K562 (cell line): ENCODE data around the gene SCN5A. TPM values are rescaled to one million over a fixed set of nuclear protein-coding genes. Genes with fewer than 3 reads are reported as not detected.

Source experiments
- ATAC-seq: fragments of 200-7000 bp; cut with Tn5 transposase; 3 replicates; pipeline ENCODE4 v1.9.1; 2020; ENCODE audit warnings: moderate library complexity
- BruUV-seq: library from RNA; stranded (reverse); fragments of 400-500 nt; replicated peaks from 2 replicates; lab custom pipeline; 2021; lab: Mats Ljungman, UMichigan
- CTCF ChIA-PET: fragments of 300-600 bp; formaldehyde crosslinking; extraction: SDS; loops from one replicate; lab custom pipeline; 2021; ENCODE audit warnings: low intra/inter-chr PET ratio; lab: Yijun Ruan, JAX
- POLR2A ChIA-PET: fragments of 300-600, 350-650 bp; sonication (Branson Sonifier 250); formaldehyde crosslinking; extraction: SDS; loops from one replicate; lab custom pipeline; 2021; ENCODE audit warnings: antibody characterized with exemption, inconsistent platforms; lab: Yijun Ruan, JAX
- DNase-seq, 4 experiments: peaks; one replicate each; pipeline versions ENCODE4 v3.0.0 to v3.0.0-alpha.2; 2011 to 2018; ENCODE audit warnings: low spot score in 3 of 4, mixed read lengths in 3 of 4; ENCODE audit errors: extremely low read depth in 1 of 4
- FAIRE-seq: peaks from 2 replicates; lab custom pipeline; 2011; peaks lifted over from hg19 to GRCh38; lab: Jason Lieb, UNC
- H2AFZ ChIP-seq: 2 replicates; pipeline ENCODE4 v1.6.0; 2011; ENCODE audit warnings: low read depth, low read length, control low read depth, inconsistent platforms
- H3K27ac ChIP-seq: fragments of 200-600 bp; 3 replicates; pipeline ENCODE4 v1.8.0; 2011; ENCODE audit warnings: low read depth, mild to moderate bottlenecking, control low read depth, inconsistent platforms, low read length, moderate library complexity, mixed read lengths; ENCODE audit errors: extremely low read depth
- H3K27me3 ChIP-seq, 2 experiments: fragments of 300-600 bp in 1 of 2; 2 replicates in 1 of 2; 3 replicates in 1 of 2; pipeline versions ENCODE4 v1.6.0 to v1.8.0; 2011; ENCODE audit warnings: inconsistent platforms in 2 of 2, low read length in 2 of 2, mild to moderate bottlenecking in 1 of 2, mixed read lengths in 1 of 2, moderate library complexity in 1 of 2; ENCODE audit not compliant: control insufficient read depth in 2 of 2, insufficient read depth in 2 of 2
- H3K36me3 ChIP-seq: fragments of 300-600 bp; 3 replicates; pipeline ENCODE4 v1.8.0; 2011; ENCODE audit warnings: mild to moderate bottlenecking, low read length, inconsistent platforms; ENCODE audit not compliant: control insufficient read depth, insufficient read depth
- H3K4me1 ChIP-seq, 2 experiments: fragments of 200-600 bp in 1 of 2; replicated peaks in 1 of 2; 2 replicates in 1 of 2; 3 replicates in 1 of 2; pipeline versions ENCODE4 v1.5.1 to v1.8.0; 2011; ENCODE audit warnings: inconsistent platforms in 2 of 2, low read length in 2 of 2, mild to moderate bottlenecking in 1 of 2, mixed read lengths in 1 of 2, moderate library complexity in 1 of 2; ENCODE audit not compliant: control insufficient read depth in 2 of 2, insufficient read depth in 2 of 2
- H3K4me2 ChIP-seq: 2 replicates; pipeline ENCODE4 v1.6.1; 2011; ENCODE audit warnings: low read length, control low read depth, inconsistent platforms, mixed read lengths; ENCODE audit not compliant: insufficient read depth
- H3K4me3 ChIP-seq: fragments of 200-600 bp; sonication (generic), shearing (Covaris generic); 2 replicates; pipeline ENCODE4 v1.5.1; 2016; ENCODE audit warnings: control low read depth, inconsistent platforms
- H3K79me2 ChIP-seq: fragments of 200-600 bp; 3 replicates; pipeline ENCODE4 v1.8.0; 2011; ENCODE audit warnings: low read length, inconsistent platforms; ENCODE audit not compliant: control insufficient read depth, insufficient read depth
- H3K9ac ChIP-seq, 2 experiments: 2 replicates each; pipeline versions ENCODE4 v1.6.0 to v1.6.1; 2011; ENCODE audit warnings: low read depth in 2 of 2, low read length in 2 of 2, control low read depth in 1 of 2, inconsistent platforms in 1 of 2, mild to moderate bottlenecking in 1 of 2, mixed read lengths in 1 of 2; ENCODE audit not compliant: insufficient read depth in 1 of 2
- H3K9me1 ChIP-seq: one replicate; pipeline ENCODE4 v1.6.0; 2011; ENCODE audit warnings: inconsistent platforms, mild to moderate bottlenecking, low read length, moderate library complexity; ENCODE audit not compliant: control insufficient read depth, insufficient read depth
- H3K9me3 ChIP-seq: replicated peaks from 2 replicates; pipeline ENCODE4 v1.5.1; 2011; ENCODE audit warnings: low read depth, low read length, inconsistent platforms; ENCODE audit not compliant: control insufficient read depth, insufficient read depth
- H4K20me1 ChIP-seq: replicated peaks from 2 replicates; pipeline ENCODE4 v1.6.1; 2011; ENCODE audit warnings: low read length, inconsistent platforms, mixed read lengths; ENCODE audit not compliant: control insufficient read depth, insufficient read depth
- HNRNPLL ChIP-seq: fragments of 200-400 bp; formaldehyde crosslinking; IDR thresholded peaks from 2 replicates; pipeline ENCODE4 v1.6.1; 2017; ENCODE audit warnings: low read length, low read depth, mild to moderate bottlenecking; ENCODE audit not compliant: poor library complexity, severe bottlenecking
- KDM4B ChIP-seq, 2 experiments: fragments of 450-650 bp in 1 of 2; sonication (generic) in 1 of 2; IDR thresholded peaks; 2 replicates each; pipeline ENCODE4 v1.6.1; 2016 to 2017; ENCODE audit warnings: borderline replicate concordance in 2 of 2, antibody characterized with exemption in 1 of 2, low read depth in 1 of 2, mild to moderate bottlenecking in 1 of 2
- KLF13 ChIP-seq: fragments of 450-650 bp; IDR thresholded peaks from 2 replicates; pipeline ENCODE4 v1.6.1; 2016; ENCODE audit warnings: missing genetic modification characterization, low read depth, mild to moderate bottlenecking, missing compliant biosample characterization, moderate library complexity, borderline replicate concordance
- MTA3 ChIP-seq: fragments of 450-650 bp; formaldehyde crosslinking; IDR thresholded peaks from 2 replicates; pipeline ENCODE4 v1.6.1; 2017; ENCODE audit warnings: mild to moderate bottlenecking, borderline replicate concordance
- MXI1 ChIP-seq: IDR thresholded peaks from 2 replicates; pipeline ENCODE4 v1.6.1; 2011; ENCODE audit warnings: low read depth, mild to moderate bottlenecking, improper control_type of control experiment, low read length
- POLR2A ChIP-seq: fragments of 450-650 bp; conservative IDR thresholded peaks from 2 replicates; pipeline ENCODE4 v1.6.1; 2016
- POU5F1 ChIP-seq: fragments of 150-350 bp; IDR thresholded peaks from 2 replicates; pipeline ENCODE4 v1.6.1; 2014; ENCODE audit warnings: borderline replicate concordance, low read length, low read depth, mild to moderate bottlenecking; ENCODE audit not compliant: partially characterized antibody
- SLC30A9 ChIP-seq: fragments of 250-450 bp; sonication (Bioruptor Pico); IDR thresholded peaks from 2 replicates; pipeline ENCODE4 v1.8.0; 2022; ENCODE audit warnings: mild to moderate bottlenecking, moderate library complexity
- ZNF175 ChIP-seq: fragments of 200-800 bp; sonication (Bioruptor generic); IDR thresholded peaks from 2 replicates; pipeline ENCODE4 v1.6.1; 2016; ENCODE audit warnings: low read depth, mild to moderate bottlenecking, missing genetic modification characterization, missing compliant biosample characterization
- ZNF197 ChIP-seq: fragments of 200-800 bp; sonication (Bioruptor generic); IDR thresholded peaks from 2 replicates; pipeline ENCODE4 v1.6.1; 2016; ENCODE audit warnings: low read depth, missing genetic modification characterization, missing compliant biosample characterization
- ZNF282 ChIP-seq: sonication (generic); formaldehyde crosslinking; IDR thresholded peaks from 2 replicates; pipeline ENCODE4 v1.8.1; 2023; ENCODE audit warnings: missing genetic modification reagents
- WGBS: fragments of 100-300 bp; shearing (Covaris generic); methylation state at CpG from one replicate; pipeline ENCODE4 v1.1.6; 2016; ENCODE audit warnings: low coverage, mixed read lengths; ENCODE audit not compliant: insufficient coverage; ENCODE audit errors: missing lambda C conversion rate; 5-methylcytosine and 5-hydroxymethylcytosine counted together
- in situ Hi-C: fragments of 300-500 bp; cut with MboI; formaldehyde crosslinking; loops from 4 replicates; pipeline ENCODE4 v1.15.0; 2018; ENCODE audit warnings: inconsistent platforms, mixed read lengths
- intact Hi-C: fragments of 100-400 bp; cut with micrococcal nuclease; formaldehyde crosslinking; loops from 2 replicates; pipeline ENCODE4 v1.14.2; 2022
- polyA plus RNA-seq, 8 experiments: library from polyadenylated mRNA; depleted of rRNA in 4 of 8; stranded (reverse) in 5 of 8; unstranded in 3 of 8; fragments of >200 nt; fragmentation: Nextera tagmentation in 2 of 8; fragmentation: Illumina TruSeq in 1 of 8; extraction: Ambion mirVana in 2 of 8; extraction: Trizol in 1 of 8; gene quantifications; 2 replicates each; pipeline versions ENCODE4 v1.2.1 to v1.2.3, GENCODE V29; 2011 to 2014; ENCODE audit warnings: inconsistent platforms in 1 of 8, missing spikeins in 1 of 8
- total RNA-seq, 7 experiments: library from RNA; depleted of rRNA in 6 of 7; stranded (reverse); fragments of >200 nt in 6 of 7; fragmentation: Illumina TruSeq in 2 of 7; extraction: Trizol in 2 of 7; gene quantifications; 2 replicates each; pipeline versions ENCODE4 v1.2.1 to v1.2.3, GENCODE V29; 2011 to 2021; ENCODE audit warnings: low replicate concordance in 1 of 7
- TF ChIP-seq, protein P1 (sequence below): fragments of 450-650 bp; formaldehyde crosslinking; conservative IDR thresholded peaks from 2 replicates; pipeline ENCODE4 v1.4.0; 2022; ENCODE audit warnings: mild to moderate bottlenecking, missing genetic modification characterization
- TF ChIP-seq, protein P2 (sequence below): fragments of 200-800 bp; sonication (Bioruptor generic); IDR thresholded peaks from 2 replicates; pipeline ENCODE4 v1.6.1; 2016; ENCODE audit warnings: missing genetic modification characterization, missing compliant biosample characterization
- TF ChIP-seq, protein P3 (sequence below): fragments of 450-650 bp; IDR thresholded peaks from 2 replicates; pipeline ENCODE4 v1.6.1; 2016; ENCODE audit warnings: borderline replicate concordance

SCN5A gene
- total and polyA plus RNA-seq, 9 of the 15 experiments (the other 6 are each of a cell fraction or from before 2014, with no cell fraction given) = 0.07 to 1.4 (median 0.21) TPM; not detected in 2

DNA sequence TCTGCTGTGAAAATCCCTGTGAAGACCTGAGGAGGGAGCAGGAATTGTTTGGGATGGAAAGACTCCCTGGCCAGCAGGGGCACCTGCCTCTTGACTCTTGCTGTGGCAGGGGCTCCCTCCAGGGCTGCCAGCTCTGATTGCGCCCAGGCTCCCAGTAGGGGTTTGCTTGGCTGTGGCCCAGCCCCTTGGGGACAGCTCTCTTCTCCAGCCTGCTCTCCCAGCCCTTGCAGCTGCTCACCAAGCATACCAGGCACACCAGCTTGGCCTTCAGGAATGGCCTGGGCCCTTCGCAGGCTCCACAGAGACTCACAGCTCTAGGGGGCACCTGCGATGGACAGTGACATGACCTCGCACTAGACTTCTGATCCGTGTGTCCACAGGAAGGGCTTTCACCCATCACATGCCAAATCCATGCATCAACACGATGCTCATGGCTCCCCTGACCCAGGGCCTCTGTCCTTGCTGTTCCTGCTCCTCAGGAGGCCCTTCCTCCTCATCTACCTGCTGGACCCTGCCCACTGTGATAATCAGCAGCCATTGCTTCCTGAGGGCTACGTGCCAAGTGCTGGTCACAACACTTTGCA, 61.8 kb downstream of the SCN5A start:
- H3K36me3 ChIP-seq = no peaks in the 10 kb centered on the region
- BruUV-seq = no TSS peak
- DNase-seq (no peak), ATAC-seq (no peak), FAIRE-seq (no peak)
- no peak overlapping the region for H3K4me2 ChIP-seq
- no peak overlapping the region for H2AFZ ChIP-seq
- CTCF ChIA-PET = no interaction called here
- no peak overlapping the region for H3K4me3 ChIP-seq
- H3K27ac ChIP-seq = no peak overlapping the region
- peaks cover 0 to 41% of the 10 kb centered on the region in 2 experiments; a peak in 3 of 5 replicates for H3K27me3 ChIP-seq
- no peaks in the 10 kb centered on the region for H3K9me3 ChIP-seq
- no peaks in the 10 kb centered on the region for H3K4me1 ChIP-seq
- no peak overlapping the region for H3K9ac ChIP-seq
- no peaks in the 10 kb centered on the region; the same call in 1 of the 2 replicates for H4K20me1 ChIP-seq
- 0% methylated on average over 7 of the region's 7 CpGs for WGBS
- in situ Hi-C loops = no loop called here
- intact Hi-C loops = no loop called here
- POLR2A ChIA-PET = interaction anchor here (1.6 kb wide), 1 partner anchor 12 kb away, joined by 3 read pairs; no protein-coding TSS in a partner anchor
- no peaks in the 10 kb centered on the region for H3K9me1 ChIP-seq
- no peaks in the 10 kb centered on the region for H3K79me2 ChIP-seq
- no peak for TF ChIP-seq ZNF175 (CRISPR knock-in tag)
- TF ChIP-seq ZNF282 (CRISPR knock-in tag) = no peak
- TF ChIP-seq, protein P1, sequence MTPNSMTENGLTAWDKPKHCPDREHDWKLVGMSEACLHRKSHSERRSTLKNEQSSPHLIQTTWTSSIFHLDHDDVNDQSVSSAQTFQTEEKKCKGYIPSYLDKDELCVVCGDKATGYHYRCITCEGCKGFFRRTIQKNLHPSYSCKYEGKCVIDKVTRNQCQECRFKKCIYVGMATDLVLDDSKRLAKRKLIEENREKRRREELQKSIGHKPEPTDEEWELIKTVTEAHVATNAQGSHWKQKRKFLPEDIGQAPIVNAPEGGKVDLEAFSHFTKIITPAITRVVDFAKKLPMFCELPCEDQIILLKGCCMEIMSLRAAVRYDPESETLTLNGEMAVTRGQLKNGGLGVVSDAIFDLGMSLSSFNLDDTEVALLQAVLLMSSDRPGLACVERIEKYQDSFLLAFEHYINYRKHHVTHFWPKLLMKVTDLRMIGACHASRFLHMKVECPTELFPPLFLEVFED (CRISPR knock-in tag) = no peak
- no peak for TF ChIP-seq SLC30A9 (CRISPR knock-in tag)
- no peak for TF ChIP-seq KDM4B (IDR thresholded peaks at IDR 0.05; ENCODE audit: borderline replicate concordance in 2 of 2, low read depth in 1 of 2)
- no peak for TF ChIP-seq KLF13 (tag)
- TF ChIP-seq, protein P2, sequence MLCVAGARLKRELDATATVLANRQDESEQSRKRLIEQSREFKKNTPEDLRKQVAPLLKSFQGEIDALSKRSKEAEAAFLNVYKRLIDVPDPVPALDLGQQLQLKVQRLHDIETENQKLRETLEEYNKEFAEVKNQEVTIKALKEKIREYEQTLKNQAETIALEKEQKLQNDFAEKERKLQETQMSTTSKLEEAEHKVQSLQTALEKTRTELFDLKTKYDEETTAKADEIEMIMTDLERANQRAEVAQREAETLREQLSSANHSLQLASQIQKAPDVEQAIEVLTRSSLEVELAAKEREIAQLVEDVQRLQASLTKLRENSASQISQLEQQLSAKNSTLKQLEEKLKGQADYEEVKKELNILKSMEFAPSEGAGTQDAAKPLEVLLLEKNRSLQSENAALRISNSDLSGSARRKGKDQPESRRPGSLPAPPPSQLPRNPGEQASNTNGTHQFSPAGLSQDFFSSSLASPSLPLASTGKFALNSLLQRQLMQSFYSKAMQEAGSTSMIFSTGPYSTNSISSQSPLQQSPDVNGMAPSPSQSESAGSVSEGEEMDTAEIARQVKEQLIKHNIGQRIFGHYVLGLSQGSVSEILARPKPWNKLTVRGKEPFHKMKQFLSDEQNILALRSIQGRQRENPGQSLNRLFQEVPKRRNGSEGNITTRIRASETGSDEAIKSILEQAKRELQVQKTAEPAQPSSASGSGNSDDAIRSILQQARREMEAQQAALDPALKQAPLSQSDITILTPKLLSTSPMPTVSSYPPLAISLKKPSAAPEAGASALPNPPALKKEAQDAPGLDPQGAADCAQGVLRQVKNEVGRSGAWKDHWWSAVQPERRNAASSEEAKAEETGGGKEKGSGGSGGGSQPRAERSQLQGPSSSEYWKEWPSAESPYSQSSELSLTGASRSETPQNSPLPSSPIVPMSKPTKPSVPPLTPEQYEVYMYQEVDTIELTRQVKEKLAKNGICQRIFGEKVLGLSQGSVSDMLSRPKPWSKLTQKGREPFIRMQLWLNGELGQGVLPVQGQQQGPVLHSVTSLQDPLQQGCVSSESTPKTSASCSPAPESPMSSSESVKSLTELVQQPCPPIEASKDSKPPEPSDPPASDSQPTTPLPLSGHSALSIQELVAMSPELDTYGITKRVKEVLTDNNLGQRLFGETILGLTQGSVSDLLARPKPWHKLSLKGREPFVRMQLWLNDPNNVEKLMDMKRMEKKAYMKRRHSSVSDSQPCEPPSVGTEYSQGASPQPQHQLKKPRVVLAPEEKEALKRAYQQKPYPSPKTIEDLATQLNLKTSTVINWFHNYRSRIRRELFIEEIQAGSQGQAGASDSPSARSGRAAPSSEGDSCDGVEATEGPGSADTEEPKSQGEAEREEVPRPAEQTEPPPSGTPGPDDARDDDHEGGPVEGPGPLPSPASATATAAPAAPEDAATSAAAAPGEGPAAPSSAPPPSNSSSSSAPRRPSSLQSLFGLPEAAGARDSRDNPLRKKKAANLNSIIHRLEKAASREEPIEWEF (CRISPR knock-in tag) = no peak
- no peak for TF ChIP-seq ZNF197 (CRISPR knock-in tag)
- TF ChIP-seq POLR2A = no peak
- TF ChIP-seq POU5F1 = no peak
- no peak for TF ChIP-seq MXI1
- no peak for TF ChIP-seq MTA3
- TF ChIP-seq, protein P3, sequence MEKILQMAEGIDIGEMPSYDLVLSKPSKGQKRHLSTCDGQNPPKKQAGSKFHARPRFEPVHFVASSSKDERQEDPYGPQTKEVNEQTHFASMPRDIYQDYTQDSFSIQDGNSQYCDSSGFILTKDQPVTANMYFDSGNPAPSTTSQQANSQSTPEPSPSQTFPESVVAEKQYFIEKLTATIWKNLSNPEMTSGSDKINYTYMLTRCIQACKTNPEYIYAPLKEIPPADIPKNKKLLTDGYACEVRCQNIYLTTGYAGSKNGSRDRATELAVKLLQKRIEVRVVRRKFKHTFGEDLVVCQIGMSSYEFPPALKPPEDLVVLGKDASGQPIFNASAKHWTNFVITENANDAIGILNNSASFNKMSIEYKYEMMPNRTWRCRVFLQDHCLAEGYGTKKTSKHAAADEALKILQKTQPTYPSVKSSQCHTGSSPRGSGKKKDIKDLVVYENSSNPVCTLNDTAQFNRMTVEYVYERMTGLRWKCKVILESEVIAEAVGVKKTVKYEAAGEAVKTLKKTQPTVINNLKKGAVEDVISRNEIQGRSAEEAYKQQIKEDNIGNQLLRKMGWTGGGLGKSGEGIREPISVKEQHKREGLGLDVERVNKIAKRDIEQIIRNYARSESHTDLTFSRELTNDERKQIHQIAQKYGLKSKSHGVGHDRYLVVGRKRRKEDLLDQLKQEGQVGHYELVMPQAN = no peak
- TF ChIP-seq HNRNPLL = no peak
